Tibial nerve (tissue), 4 donors: ENCODE data around the gene CAMSAP2. TPM values are rescaled to one million over a fixed set of nuclear protein-coding genes. Genes with fewer than 3 reads are reported as not detected.

Experiments
- DNase-seq, 2 donors: peaks; one replicate each; pipeline ENCODE4 v3.0.0-alpha.2; 2019; ENCODE audit warnings: low spot score in 2 of 2
- H3K27ac ChIP-seq, 4 donors: fragments of 200-600 bp; sonication (generic) in 3 of 4; one replicate each; pipeline ENCODE4 v1.5.1; 2017 to 2019; ENCODE audit warnings: mild to moderate bottlenecking in 1 of 4
- H3K27me3 ChIP-seq, 2 donors: fragments of 200-600 bp; sonication (generic) in 1 of 2; one replicate each; pipeline versions ENCODE4 v1.5.1 to v1.6.0; 2017 to 2019
- H3K36me3 ChIP-seq, 3 donors: fragments of 200-600 bp; sonication (generic); one replicate each; pipeline ENCODE4 v1.5.1; 2018 to 2019
- H3K4me1 ChIP-seq, 4 donors: fragments of 200-600 bp; sonication (generic) in 3 of 4; one replicate each; pipeline ENCODE4 v1.5.1; 2017 to 2019
- H3K4me3 ChIP-seq, 4 donors: fragments of 200-600 bp; sonication (generic) in 3 of 4; one replicate each; pipeline ENCODE4 v1.5.1; 2017 to 2019; ENCODE audit warnings: mild to moderate bottlenecking in 1 of 4, moderate library complexity in 1 of 4
- H3K9me3 ChIP-seq, 4 donors: fragments of 200-600 bp; sonication (generic) in 3 of 4; one replicate each; pipeline ENCODE4 v1.5.1; 2017 to 2019
- EP300 ChIP-seq, 2 donors: sonication (generic); formaldehyde crosslinking; IDR thresholded peaks; one replicate each; pipeline ENCODE4 v1.6.1; 2017; ENCODE audit warnings: antibody characterized with exemption in 2 of 2, mild to moderate bottlenecking in 1 of 2
- POLR2A ChIP-seq, 2 donors: fragments of 450-650 bp; IDR thresholded peaks; one replicate each; pipeline ENCODE4 v1.6.1; 2017; ENCODE audit warnings: antibody characterized with exemption in 2 of 2, mild to moderate bottlenecking in 2 of 2, moderate library complexity in 2 of 2
- WGBS, 2 donors: methylation state at CpG; one replicate each; pipeline ENCODE4 v1.1.5; 2018; 5-methylcytosine and 5-hydroxymethylcytosine counted together
- total RNA-seq, 4 donors: library from RNA; depleted of rRNA; stranded (reverse); fragments of >200 nt; gene quantifications; one replicate each; pipeline ENCODE4 v1.1.0, GENCODE V29; 2016
- TF ChIP-seq, protein P1 (sequence below), 5 experiments: fragments of 200-600 bp in 3 of 5; fragments of 450-650 bp in 2 of 5; sonication (generic) in 3 of 5; IDR thresholded peaks; one replicate each; pipeline ENCODE4 v1.5.1; 2016 to 2019; ENCODE audit warnings: antibody characterized with exemption in 5 of 5, mild to moderate bottlenecking in 3 of 5, moderate library complexity in 2 of 5

Gene CAMSAP2
- total RNA-seq, 4 donors from 2014 or later, result 27.3 to 38.9 (median 31.6) TPM

DNA sequence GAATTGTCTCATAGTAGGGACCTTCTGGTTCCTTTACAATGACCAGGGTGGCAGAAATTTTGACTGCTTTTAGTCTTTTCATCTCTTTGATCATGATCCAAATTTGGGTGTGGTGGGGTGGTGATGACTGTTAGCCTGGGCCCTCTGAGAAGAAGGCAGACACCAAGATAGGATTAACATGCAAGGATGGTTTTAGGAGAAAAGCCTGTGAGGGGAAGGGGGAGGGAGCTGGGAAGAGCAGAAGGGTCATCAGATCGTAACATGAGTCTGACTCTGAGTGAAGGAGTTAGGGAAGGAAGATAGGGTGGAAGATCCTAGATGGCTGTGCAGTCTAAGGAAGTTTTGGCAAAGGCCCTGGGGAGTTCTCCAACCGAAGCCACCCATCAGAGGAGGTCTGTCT lies 28.5 kb upstream of the CAMSAP2 start:
- H3K4me1 ChIP-seq, result no peaks in the 10 kb centered on the region
- no peak overlapping the region for H3K27ac ChIP-seq
- H3K27me3 ChIP-seq, result no peaks in the 10 kb centered on the region
- H3K36me3 ChIP-seq, result no peaks in the 10 kb centered on the region
- no peak for DNase-seq
- no peaks in the 10 kb centered on the region for H3K9me3 ChIP-seq
- TF ChIP-seq POLR2A (IDR thresholded peaks at IDR 0.05), result no peak
- TF ChIP-seq, protein P1, sequence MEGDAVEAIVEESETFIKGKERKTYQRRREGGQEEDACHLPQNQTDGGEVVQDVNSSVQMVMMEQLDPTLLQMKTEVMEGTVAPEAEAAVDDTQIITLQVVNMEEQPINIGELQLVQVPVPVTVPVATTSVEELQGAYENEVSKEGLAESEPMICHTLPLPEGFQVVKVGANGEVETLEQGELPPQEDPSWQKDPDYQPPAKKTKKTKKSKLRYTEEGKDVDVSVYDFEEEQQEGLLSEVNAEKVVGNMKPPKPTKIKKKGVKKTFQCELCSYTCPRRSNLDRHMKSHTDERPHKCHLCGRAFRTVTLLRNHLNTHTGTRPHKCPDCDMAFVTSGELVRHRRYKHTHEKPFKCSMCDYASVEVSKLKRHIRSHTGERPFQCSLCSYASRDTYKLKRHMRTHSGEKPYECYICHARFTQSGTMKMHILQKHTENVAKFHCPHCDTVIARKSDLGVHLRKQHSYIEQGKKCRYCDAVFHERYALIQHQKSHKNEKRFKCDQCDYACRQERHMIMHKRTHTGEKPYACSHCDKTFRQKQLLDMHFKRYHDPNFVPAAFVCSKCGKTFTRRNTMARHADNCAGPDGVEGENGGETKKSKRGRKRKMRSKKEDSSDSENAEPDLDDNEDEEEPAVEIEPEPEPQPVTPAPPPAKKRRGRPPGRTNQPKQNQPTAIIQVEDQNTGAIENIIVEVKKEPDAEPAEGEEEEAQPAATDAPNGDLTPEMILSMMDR (IDR thresholded peaks at IDR 0.05), result no peak
- TF ChIP-seq EP300 (IDR thresholded peaks at IDR 0.05), result no peak
- 83% methylated on average over 2 of the region's 2 CpGs for WGBS, 2 donors
- H3K4me3 ChIP-seq, result no peak overlapping the region

DNA sequence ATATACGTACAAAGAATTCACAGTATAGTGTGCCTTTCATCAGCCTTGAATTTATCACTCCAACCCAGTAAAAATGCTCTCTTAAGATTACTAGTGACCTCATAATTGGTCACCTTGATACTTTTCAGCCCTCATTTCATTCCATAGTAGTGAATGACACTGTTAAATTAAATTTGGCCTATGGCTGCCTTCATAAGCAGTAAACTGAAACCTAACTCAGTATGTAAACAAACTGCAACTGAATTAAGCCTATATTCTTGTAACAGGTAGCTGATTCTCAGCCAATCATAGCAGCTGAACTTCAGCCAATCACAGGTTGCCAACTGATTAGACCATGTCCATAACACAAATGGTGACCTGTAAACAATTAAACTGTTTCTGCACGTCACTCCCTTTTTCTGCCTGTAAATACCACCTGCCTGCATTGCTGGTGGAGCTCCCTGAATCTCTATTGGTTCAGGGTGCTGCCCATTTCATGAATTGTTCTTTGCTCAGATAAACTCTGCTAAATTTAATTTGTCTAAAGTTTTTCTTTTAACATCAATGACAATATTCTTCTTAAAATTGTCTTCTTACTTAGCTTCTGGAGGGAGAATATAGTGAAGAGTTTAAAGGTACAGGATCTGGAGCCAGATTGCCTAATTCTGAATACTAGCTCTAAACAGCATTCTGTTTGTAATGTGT lies 24.0 kb upstream of the CAMSAP2 start:
- Histone ChIP-seq H3K27ac (no peak overlapping the region), H3K4me3 (no peak overlapping the region), H3K9me3 (no peaks in the 10 kb centered on the region), H3K27me3 (no peaks in the 10 kb centered on the region), H3K36me3 (no peaks in the 10 kb centered on the region), H3K4me1 (no peaks in the 10 kb centered on the region)
- DNase-seq, result no peak
- 89 to 90% methylated on average over 2 of the region's 2 CpGs for WGBS, 2 donors
- TF ChIP-seq, protein P1 (IDR thresholded peaks at IDR 0.05), result no peak
- TF ChIP-seq POLR2A (IDR thresholded peaks at IDR 0.05) (no peak), EP300 (IDR thresholded peaks at IDR 0.05) (no peak)

DNA sequence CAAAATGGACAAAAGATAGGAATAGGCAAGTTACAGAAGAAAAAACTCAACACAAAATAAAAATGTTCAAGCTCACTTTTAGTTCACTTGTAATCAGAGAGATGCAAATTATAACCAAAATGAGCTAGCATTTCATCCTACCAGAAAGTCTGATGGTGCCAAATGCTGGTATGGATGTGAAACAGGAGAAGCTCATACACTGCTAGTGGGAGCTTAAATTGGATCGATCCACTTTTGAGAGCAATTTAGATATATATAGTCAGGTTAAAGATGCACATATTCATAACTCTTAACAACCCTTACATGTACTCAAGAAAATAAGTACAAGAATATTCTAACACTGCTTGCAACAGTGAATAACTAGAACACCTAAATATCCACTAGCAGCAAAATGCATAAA lies 18.5 kb upstream of the CAMSAP2 start:
- no peak overlapping the region for H3K4me3 ChIP-seq
- no peaks in the 10 kb centered on the region for H3K27me3 ChIP-seq
- no peaks in the 10 kb centered on the region for H3K9me3 ChIP-seq
- DNase-seq, result no peak
- TF ChIP-seq POLR2A (IDR thresholded peaks at IDR 0.05), result no peak
- TF ChIP-seq, protein P1 (IDR thresholded peaks at IDR 0.05), result no peak
- no peak for TF ChIP-seq EP300 (IDR thresholded peaks at IDR 0.05)
- 92 to 94% methylated on average over 1 of the region's 1 CpG for WGBS, 2 donors
- H3K4me1 ChIP-seq, result peaks cover 0 to 9% (median 0%) of the 10 kb centered on the region in 4 donors
- no peak overlapping the region for H3K27ac ChIP-seq
- H3K36me3 ChIP-seq, result no peaks in the 10 kb centered on the region

DNA sequence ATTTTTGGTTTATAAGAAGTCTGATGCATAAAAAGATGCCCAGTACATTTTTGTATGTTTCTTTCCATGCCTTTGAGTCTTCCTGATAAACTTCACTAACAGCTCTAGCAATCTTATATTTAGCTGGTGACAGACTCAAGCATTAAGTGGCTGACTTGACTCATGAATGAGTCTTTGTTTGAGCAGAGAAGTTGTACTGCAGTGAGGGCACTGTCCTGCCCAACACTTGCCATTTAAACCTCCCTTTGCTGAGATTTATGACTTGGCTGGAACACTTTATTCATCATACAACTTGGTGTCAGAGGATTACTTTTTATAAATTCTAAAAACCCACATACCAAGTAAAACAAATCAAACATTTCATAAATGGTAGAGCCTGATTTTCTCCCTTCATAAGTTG lies 14.6 kb upstream of the CAMSAP2 start:
- no peaks in the 10 kb centered on the region for H3K36me3 ChIP-seq
- TF ChIP-seq EP300 (IDR thresholded peaks at IDR 0.05), result peak in 1 of 2 donors; percentile 60
- TF ChIP-seq, protein P1 (IDR thresholded peaks at IDR 0.05), result no peak
- H3K4me3 ChIP-seq, result no peak overlapping the region
- peak overlapping the region in 2 of 4 donors; percentile 42 to 45 for H3K27ac ChIP-seq
- no peaks in the 10 kb centered on the region for H3K27me3 ChIP-seq
- no peaks in the 10 kb centered on the region for H3K9me3 ChIP-seq
- no peak for DNase-seq
- peaks cover 0 to 12% (median 0%) of the 10 kb centered on the region in 4 donors for H3K4me1 ChIP-seq

DNA sequence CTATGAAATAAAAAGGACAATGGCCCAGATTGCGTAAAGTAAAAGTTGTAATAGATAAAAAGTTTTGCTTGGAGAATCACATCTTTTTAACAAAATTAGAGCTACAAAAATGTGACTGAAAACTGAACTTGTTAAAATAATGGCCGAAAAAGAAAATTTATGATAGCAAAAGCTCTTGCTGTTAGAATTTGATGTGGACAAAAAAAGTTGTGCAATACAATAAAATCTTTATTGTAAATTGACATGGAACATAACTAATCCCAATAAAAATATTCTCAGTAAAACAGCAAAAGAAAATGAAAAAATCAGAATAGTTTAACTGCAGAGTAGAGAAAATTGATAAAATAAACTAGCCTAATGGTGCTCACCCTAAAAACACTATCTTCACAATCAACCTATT lies 11.4 kb upstream of the CAMSAP2 start:
- Histone ChIP-seq H3K4me3 (no peak overlapping the region), H3K9me3 (no peaks in the 10 kb centered on the region), H3K27ac (no peak overlapping the region), H3K36me3 (no peaks in the 10 kb centered on the region), H3K4me1 (peaks cover 0 to 26% (median 0%) of the 10 kb centered on the region in 4 donors), H3K27me3 (no peaks in the 10 kb centered on the region)
- DNase-seq, result no peak
- 92 to 93% methylated on average over 2 of the region's 2 CpGs for WGBS, 2 donors
- TF ChIP-seq, protein P1 (IDR thresholded peaks at IDR 0.05), result no peak
- TF ChIP-seq POLR2A (IDR thresholded peaks at IDR 0.05) (no peak), EP300 (IDR thresholded peaks at IDR 0.05) (no peak)
